Ovary (tissue), 3 donors: ENCODE measurements around the gene DCAF8.

ENCODE experiments used
- CTCF ChIP-seq, 3 donors: fragments of 450-650 bp in 2 of 3; fragments of 200-600 bp in 1 of 3; IDR thresholded peaks; one replicate each; pipeline versions ENCODE4 v1.5.1 to v1.8.0; 2016 to 2022; ENCODE audit warnings: antibody characterized with exemption in 3 of 3, mild to moderate bottlenecking in 1 of 3
- POLR2A ChIP-seq: fragments of 450-650 bp; IDR thresholded peaks from one replicate; pipeline ENCODE4 v1.6.1; 2017; ENCODE audit warnings: antibody characterized with exemption, mild to moderate bottlenecking, moderate library complexity
- donor health status: DM: no; HTN: no; CAD: no.

- TF ChIP-seq CTCF (IDR thresholded peaks at IDR 0.05), result no peak
- no peak for TF ChIP-seq POLR2A
These were observed 825 bp downstream of the DCAF8 start for GRCh38 chr1:160261556-160261892.
